Activated CD4-positive, alpha-beta T cell treated with anti-CD3 and anti-CD28 coated beads, Interleukin-2, Interleukin-4, amounts not matched to agents 100 ng/mL and 50 ng/mL, durations not matched to agents 16 hours and 8 hours (primary cell): ENCODE measurements around the gene LDLRAD4.
"Not testable (repeated sequence)": the region's sequence is repeated elsewhere in the genome, so short reads cannot be mapped to it uniquely, and the experiment has no call there.

Experiments
- DNase-seq: peaks from one replicate; pipeline ENCODE4 v3.0.0-alpha.2; 2020; ENCODE audit warnings: low spot score

The LDLRAD4 gene

DNA sequence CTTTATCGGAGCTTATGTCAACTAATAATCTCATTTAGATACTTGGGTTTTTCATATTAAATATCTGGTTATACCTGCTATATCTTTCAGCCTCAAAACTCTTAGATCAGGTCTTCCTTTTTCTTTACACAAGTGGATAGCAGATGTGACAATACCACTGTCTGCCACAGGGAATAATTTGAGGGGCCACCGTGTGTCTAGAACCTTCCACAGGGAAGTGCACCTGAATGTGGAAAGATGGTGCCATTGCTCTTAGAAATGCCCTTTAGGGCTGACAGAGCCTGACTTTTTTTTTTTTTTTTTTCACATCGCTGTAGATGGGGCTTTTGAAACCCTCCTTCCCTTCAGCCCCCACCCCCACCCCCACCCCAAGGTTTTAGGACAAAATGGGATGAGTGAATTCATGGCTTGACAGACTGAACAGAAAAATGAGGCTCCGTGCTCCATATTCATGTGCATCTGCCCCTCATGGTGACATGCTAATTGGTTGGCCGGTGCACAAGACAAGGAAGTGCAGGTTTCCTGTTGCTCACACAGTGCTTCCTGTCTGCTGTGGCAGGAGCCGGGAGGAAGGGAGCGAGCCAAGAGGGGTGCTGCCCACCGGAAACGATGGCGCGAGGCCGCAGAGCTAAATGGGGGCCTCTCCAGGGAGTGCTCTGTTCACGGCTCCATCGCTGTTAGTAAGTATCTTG, 246.0 kb downstream of the LDLRAD4 start:
- DNase-seq: peak; percentile 85

DNA sequence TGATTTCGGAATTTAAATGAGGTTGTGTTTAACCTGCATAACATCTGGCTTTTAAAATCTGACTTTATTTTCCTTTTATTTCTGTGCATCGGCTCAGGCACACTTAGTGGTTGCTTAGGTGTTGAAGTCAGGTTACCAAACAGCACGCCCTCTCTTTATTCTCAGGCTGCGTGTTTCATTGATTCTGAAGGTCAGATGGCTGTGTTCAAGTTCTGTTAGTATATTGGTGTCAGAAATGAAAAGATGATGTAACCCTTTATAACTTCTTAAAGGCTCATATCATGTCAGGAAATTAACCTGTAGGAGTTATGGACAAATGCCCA, 246.5 kb downstream of the LDLRAD4 start:
- no peak for DNase-seq

DNA sequence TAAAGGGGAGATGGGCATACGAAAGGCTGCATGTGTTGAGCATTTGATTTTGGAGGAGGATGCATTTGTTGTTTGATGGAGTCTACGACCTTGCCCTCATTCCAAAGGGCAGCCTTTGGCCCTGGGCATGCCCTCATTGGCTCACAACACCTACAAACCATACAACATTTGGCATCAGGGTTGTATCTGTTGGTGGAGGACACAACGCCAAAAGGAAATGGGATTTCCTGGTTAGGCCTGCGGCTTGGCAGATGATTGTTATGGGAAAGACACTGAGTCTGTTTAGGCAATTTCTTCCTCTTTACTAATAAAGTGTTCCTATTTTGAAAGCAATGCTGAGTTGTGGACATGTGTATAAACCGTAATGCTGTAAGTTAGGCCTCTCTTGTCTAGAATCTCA, 246.9 kb downstream of the LDLRAD4 start:
- DNase-seq: peak; percentile 9

DNA sequence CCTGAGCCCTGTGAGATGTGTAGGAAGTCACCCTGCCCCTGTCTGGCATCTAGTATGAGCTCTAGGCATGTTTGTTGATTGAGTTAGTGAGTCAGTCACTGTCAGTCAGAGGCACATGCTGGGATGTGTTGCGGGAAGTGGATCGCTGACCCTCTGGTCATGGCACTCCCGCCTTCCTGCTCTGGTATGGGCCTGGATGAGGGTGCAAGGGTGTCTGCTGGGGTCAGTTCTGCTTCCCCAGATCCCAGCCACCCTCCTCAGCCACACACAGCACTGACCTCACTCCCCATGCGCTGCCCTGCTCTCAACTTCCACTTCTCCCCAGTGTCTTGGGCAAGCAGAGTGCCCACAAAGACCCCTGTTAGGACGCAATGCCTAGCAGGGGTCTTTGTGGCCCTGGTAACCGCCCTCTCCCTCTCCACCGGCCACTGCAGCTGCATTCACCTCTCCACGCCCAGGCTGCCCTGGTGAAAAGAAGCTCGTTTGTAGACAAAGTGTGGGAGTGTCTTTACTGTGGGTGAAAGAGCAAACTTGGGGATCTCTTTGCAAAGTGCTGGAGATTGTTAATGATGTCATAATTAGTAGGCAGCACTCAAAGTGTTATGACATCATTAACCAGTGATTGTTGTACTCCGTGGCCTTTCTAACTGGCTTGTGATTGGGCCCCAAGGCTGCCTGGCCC, 252.1 kb downstream of the LDLRAD4 start:
- DNase-seq: no peak

DNA sequence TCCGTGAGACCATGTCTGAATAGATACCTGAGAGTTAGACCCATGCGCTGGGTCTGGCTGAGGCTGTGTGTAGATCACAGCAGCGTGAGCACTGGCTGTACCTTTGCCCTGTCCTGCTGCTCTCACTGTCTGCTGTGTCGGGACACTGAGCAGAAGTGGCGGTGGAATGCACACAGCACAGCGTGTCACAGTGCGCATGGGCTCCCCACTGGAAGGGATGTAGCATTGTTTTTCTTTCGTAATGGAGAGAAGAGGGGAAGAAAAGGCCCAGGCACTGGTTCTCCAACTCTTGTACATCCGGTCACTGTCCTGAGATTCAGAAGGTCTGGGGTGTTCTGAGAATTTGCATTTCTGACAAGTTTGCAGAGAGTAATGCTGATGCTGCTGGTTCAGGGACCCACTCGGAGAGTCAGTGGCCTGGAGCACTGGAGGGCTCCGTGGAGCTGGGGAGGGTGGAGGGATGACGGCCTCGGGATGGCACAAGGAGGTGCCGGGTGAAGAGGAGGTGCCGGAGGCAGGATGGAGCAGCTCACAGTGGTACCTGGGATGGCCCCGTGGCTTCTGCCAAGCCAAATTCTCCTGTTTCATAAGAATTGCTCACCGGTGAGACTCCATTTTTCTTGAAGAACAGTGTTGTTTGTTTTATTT, 252.8 kb downstream of the LDLRAD4 start:
- DNase-seq: no peak

DNA sequence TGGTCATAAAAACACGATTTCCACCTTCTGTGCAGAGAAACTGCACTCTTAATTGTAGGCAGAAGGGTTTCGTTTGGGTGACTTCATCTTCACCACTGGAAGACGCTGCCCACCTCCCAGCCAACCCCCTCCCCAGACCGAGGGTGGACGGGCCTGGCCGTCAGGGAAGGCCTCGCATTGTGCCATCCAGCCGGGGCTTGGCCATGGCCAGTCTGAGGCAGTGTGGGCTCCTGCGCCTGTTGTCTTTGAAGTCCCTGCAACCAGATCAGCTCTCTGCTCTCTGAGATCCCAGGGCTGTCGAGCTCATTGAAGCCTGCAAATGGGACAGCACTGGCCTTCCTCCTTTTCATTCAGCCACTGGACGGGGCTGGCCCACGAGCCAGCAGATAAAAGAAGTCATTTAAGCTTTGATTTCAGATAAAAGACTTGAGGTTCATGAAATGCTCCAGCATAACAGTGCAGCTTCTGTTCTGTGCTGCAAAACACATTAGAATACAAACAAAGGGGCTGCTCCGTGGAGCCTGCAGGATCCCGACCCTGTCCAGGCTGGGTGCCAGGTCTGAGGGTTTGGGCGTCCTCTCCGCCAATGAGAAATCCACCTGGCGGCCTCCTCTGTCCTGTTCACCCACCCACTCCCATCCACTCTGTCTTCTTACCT, 253.5 kb downstream of the LDLRAD4 start:
- no peak for DNase-seq

DNA sequence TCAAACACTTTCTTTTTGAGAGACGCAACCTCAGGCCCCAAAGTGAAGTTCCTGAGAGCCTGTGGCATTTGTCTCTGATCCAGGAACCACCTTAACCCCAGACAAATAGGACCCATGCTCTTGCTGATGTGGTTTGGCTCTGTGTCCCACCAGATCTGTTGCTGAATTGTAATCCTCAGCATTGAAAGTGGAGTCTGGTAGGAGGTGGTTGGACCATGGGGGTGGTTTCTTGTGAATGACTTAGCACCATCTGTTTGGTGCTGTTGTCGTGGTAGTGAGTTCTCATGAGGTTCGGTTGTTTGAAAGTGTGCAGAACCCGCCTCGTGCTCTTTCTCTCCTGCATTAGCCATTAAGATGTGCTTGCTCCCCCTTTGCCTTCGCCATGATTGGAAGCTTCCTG, 255.2 kb downstream of the LDLRAD4 start:
- no peak for DNase-seq

DNA sequence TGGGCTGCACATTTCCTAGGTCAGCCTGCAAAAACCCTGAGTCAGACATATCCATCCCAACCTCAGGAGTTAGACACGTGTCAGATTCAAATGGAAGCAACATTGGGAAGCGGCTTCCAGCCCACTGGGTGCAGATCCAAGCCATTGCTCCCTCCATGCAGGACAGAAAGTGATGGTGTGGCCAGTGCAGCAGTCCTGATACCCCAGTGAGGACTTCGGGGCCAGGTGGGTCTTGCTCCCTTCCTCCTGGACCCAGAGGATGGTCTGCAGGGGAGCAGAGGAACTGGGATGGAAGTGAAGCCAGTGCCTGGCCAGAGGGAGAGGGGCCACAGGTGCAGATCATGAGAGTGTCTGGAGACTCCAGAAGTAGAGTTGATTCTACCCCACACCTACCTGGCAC, 255.8 kb downstream of the LDLRAD4 start:
- DNase-seq: no peak

DNA sequence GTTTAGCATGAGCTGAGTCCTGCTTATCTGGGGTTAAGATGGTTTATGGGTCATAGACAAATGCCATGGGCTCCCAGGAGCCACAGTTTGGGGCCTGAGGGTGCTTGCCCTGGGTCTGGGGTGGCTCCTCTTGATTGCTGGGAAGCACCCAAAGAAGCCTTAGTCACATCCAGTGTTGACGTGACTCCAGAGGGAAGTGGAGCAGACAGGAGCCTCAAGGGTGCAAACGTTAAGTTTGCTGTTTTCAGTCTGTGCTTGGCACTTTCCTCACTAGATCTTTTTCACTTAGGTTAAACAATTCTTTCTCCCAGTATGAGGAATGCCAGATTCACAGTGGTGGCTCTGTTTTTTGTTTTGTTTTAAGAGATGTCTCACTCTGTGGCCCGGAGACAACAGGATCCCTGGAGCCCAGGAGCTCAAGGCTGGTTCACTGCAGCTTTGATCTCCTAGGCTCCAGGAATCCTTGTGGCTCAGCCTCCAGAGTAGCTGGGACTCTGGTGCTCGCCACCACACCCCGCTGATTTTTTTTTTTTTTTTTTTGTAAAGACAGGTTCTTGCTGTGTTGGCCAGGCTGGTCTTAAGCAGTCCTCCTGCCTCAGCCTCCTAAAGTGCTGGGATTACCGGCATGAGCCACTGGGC, 256.5 kb downstream of the LDLRAD4 start:
- DNase-seq: no peak

DNA sequence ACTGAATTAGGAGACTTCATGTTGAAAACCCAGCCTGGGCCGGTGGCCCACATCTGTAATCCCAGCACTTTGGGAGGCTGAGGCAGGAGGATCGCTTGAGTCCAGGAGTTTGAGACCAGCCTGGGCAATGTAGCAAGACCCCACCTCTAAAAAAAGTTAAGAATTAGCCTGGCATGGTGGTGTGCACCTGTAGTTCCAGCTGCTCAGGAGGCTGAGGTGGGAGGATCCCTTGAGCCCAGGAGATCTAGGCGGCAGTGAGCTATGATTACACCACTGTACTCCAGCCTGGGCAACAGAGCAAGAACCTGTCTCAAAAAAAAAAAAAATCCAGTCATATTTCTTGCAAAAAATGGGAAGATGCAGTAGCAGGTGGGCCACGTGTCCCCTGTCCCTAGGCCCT, 257.8 kb downstream of the LDLRAD4 start:
- DNase-seq: not testable (repeated sequence)

DNA sequence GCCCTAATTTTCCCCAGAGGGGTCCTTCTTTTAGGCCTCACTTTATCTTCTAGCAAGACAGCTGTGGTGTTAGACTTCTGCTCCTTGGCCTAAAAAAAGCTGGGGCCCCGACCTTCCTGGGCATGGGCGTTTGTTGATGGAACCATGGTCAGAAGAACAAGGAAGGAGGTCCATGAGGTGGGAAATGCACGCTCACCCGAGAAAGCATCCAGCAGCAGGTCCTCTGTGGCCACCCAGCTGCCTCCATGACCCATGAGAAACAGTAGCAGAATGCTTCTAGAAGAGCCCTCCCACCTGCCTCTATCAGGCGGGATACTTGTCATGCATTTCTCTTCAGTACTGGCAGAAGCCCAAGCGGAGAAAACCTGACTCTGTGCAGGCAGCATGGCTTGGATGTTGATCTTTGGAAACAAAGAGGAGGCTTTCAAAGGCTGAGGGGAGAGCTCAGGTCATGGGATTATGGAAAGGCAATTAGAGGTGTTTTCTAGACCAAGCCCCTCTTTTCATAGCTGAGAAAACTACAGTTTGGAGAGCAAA, 258.7 kb downstream of the LDLRAD4 start:
- DNase-seq: no peak

DNA sequence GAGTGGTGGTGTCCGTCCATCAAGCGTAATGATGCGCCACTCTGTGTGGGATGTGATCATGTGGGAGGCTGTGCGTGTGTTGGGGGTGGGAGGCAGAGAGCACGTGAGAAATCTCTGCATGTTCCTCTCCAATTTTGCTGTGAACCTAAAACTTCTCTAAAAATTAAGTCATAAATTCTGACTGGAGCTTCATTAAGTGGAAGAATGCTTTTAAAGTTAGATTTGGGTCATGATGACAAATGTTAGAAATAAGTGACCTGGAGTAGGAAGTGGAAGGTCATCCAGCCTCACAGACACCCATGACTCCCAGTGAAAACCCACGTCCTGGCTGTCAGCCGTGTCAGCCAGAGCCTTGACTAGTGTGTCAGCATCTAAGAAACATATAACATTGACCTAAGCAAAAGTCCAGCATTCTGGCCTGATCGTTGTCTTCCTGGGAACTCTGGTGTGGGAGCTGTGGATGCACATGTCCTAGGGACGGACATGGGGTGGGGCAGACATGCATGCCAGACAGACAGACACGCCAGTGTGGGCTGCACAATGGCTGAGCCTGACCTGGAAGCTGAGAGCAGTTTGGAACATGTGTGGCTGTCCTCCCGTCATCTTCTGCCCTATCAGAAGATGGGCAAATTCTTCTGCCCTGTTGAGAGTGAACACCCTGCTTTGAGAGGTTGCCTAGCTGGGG, 262.2 kb downstream of the LDLRAD4 start:
- DNase-seq: no peak

DNA sequence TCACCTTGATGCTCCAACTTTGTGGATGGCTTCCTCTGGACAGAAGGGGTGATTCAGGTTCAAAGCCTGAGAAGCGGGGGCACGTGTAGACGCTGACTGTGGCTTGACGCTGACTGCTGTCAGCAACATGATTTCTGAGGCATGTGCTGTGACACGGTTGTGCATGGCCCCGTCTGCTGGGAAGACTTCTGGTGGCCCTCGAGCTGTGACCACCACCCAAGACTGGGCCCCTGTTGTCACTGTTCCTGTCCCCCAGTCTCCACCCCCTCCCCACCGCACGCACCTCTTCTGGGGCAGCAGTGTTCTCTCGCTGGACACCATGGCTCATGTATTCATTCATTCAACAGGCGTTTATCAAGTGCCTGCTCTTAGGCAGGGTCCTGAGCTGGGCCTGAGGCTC, 262.8 kb downstream of the LDLRAD4 start:
- no peak for DNase-seq

DNA sequence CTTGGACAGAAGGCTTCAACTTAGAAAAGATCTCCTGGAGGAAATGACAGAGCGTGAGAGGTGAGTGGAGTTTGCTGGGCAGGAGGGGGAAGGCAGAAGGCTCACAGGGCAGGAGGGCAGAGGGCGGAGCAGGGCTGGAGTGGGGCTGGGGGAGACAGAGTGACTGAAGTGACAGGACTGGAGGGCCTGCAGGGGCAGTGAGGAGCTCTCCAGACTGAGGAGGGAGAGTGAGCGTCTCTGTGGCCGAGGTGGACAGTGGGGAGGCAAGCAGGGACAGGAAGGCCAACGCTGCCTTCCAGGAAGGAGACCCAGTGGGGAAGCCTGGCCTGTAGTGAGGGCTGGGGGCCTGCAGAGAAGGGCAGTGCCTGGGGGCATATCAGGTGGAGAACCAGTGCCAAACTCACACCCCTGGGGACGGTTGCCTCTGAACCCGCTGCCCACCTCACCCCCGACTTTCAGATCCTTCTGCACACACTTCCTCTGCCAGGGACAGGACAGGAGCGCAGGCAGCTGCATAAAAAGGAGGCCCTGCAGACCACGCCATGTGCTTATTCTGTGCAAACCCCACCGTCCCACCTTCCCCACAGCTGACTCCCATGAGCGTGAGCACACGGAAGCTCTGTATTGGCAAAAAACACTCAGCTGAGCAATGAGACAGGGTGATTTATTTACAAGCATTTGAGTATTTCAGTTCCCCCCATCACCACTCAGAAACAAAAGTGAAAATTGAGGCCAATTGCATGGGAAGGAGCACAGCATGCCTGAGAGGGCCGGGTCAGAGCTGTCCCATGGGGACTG, 263.5 kb downstream of the LDLRAD4 start:
- no peak for DNase-seq

DNA sequence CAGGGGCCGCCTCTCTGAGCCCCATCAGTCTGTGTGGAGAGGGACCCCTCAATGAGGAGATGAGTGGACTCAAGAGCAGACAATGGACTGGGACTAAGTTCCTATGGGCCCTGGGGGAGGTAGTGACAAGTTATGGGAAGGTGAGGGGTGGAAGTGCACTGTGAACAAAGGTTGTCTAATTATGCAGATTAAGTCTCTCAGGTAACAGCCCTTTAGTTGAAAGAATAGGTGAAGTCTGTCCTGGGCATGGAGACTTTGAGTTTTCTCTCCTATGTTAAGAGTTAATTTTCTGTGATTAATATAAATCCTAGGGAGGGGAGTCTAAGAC, 264.0 kb downstream of the LDLRAD4 start:
- no peak for DNase-seq

DNA sequence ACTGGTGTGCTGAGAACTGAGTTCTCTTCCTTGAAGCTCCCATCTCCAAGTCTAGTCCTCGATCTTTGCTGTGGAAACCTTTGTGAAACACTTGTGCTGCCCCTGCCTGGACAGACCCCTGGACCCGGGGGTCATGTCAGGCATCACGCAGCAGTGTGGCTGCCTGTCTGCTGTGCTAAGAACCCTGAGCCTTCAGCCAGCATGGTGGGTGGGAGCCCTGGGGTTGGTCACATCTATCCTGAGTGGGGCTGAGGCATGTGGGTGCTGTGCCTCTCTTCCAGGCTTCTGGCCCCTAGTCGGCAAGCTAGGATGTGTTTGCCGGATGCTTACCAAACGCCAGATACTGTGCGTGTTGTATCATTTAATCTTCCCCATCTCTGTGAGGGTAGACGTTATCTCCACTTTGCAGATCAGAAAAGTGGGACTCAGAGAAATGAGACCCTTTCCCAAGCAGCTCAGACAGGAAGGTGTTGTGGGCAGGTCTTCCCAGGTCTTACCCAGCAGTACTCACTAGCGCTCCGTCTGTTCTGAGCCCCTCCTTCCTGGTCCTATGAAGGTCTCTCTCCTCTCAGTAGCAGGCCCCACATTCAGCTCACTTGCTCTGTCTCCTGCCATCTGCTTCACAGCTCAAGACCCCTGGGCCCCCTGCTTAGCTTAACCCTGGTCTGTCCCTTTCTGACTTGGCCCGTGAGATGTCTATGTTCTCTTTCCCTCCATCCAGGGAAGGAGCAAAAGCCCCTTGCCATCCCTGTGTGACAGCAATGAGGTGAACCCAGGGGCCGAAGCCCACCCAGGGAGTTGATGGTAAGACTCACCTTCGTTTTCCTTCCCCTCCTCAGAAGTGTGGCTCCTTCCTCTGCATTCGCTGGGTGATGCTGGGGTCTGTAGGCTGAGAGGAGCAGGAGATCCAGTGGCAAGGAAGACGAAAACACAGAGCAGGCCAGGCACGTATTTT, 265.0 kb downstream of the LDLRAD4 start:
- no peak for DNase-seq

DNA sequence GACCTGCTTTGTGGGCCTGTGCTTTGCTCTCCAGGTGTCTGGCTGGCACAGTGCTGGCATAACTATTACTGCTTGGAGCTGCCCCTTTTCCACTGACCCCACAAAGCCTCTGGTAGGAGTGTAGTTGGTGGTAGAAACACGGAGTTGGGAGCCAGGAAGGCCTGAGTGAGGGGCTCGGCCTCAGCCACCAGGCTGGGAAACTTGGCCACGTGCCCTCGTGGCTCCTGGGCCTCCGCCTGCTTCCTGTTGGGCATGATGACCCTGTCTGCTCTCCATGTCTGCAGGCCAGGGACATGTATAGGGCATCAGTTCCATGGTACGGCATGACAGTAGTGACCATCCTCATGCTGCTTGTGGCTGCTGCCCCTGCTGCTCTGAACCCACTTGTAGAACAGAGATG, 266.6 kb downstream of the LDLRAD4 start:
- DNase-seq: no peak

DNA sequence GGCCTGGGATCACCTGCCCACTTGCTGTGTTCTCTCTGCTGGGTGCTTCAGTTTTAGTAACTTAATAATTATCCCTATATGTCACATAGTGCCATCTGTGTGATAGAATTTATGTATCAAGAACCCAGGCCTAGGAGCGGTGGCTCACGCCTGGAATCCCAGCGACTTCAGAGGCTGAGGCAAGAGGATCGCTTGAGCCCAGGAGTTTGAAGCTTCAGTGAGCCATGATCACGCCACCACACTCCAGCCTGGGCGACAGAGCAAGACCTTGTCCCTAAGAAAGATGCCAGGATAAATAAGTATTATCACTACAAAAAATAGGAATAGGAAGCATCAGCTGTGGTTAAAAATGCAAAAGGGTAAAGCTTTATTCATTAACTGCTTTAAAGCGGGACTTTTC, 267.0 kb downstream of the LDLRAD4 start:
- no peak for DNase-seq

DNA sequence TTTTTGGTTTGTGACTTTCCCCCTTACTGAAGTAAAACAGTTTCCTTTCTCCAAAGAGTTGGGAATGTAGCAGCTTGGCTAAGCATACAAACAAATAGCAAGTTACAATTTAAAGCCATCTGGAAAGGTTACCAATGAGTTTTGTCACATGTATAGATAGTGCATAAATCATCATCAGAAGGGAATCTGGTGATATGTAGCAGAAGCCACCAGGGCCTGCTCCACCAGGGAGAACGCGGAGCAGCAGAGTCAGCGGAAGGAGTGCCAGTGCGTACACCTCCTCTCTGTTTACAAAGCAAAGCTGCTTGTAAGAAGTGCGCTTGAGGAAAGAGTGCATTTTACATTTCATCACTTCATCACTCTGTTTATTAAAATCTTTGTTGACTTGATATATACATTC, 267.7 kb downstream of the LDLRAD4 start:
- DNase-seq: no peak

DNA sequence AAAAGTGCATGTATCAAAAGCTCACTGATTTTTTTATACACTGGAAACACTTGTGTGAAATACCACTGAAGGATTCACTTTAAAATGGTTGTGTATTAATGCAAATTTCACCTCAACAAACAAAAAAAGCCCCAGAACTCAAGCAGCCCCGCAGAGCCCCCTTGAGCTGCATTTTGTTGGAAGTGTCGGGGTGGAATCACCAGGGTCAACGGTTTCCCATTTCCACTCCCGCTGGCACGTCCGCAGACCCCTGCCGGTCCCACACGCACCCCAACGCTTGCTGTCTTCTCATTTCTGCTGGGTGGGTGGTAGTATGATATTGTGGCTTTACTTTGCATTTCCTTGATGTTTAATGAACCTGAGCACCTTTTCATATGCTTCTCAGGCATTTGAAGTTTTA, 268.1 kb downstream of the LDLRAD4 start:
- DNase-seq: no peak
